Dendritic cell treated with granulocyte-macrophage colony-stimulating factor and Interleukin-4, amounts not matched to agents 40 ng/mL and 50 ng/mL, for 4 days (primary cell): ENCODE data around the gene KIF17.

Experiments used
- H3K27ac Mint-ChIP-seq: one replicate; pipeline ENCODE4 v1.8.0; 2022; ENCODE audit warnings: mild to moderate bottlenecking, mixed read lengths
- H3K27me3 Mint-ChIP-seq: one replicate; pipeline ENCODE4 v1.8.0; 2022; ENCODE audit warnings: mild to moderate bottlenecking, mixed read lengths
- H3K36me3 Mint-ChIP-seq: one replicate; pipeline ENCODE4 v1.8.0; 2022; ENCODE audit warnings: low read depth, mixed read lengths
- H3K4me1 Mint-ChIP-seq: one replicate; pipeline ENCODE4 v1.8.0; 2022; ENCODE audit warnings: low read depth, mixed read lengths
- H3K4me3 Mint-ChIP-seq: one replicate; pipeline ENCODE4 v1.8.0; 2022; ENCODE audit warnings: mild to moderate bottlenecking, moderate library complexity, mixed read lengths
- H3K9me3 Mint-ChIP-seq: one replicate; pipeline ENCODE4 v1.8.0; 2022; ENCODE audit warnings: mixed read lengths
- intact Hi-C: fragments of 100-400 bp; cut with micrococcal nuclease; formaldehyde crosslinking; loops from one replicate; pipeline ENCODE4 v1.15.0; 2022

KIF17 gene

GRCh38 chr1:20661207-20662109, 56.3 kb downstream of the KIF17 start, which contains the start of gene DDOST:
Gene DDOST (minus strand): TSS chr1:20661369. CDS start chr1:20661350, 19 bp downstream.
- Mint-ChIP-seq H3K4me3 (peak within 1 kb of the TSS; percentile 90), H3K36me3 (peaks cover 51% of the 10 kb centered on the region), H3K4me1 (peaks cover 36% of the 10 kb centered on the region), H3K27me3 (no peaks in the 10 kb centered on the region), H3K9me3 (peaks cover under 1% of the 10 kb centered on the region), H3K27ac (peak within 1 kb of the TSS; percentile 96)
- intact Hi-C loops = no loop called here

- Mint-ChIP-seq H3K4me3 (peak overlapping the region; percentile 90), H3K9me3 (no peaks in the 10 kb centered on the region), H3K36me3 (peaks cover 57% of the 10 kb centered on the region), H3K27me3 (no peaks in the 10 kb centered on the region), H3K4me1 (peaks cover 36% of the 10 kb centered on the region), H3K27ac (peak overlapping the region; percentile 96)
- intact Hi-C loops = no loop called here
Measured at GRCh38 chr1:20660847-20661206, 57.0 kb downstream of the KIF17 start.

- H3K27me3 Mint-ChIP-seq = no peaks in the 10 kb centered on the region
- intact Hi-C loops = no loop called here
- no peaks in the 10 kb centered on the region for H3K9me3 Mint-ChIP-seq
- peak overlapping the region; percentile 90 for H3K4me3 Mint-ChIP-seq
- peaks cover 62% of the 10 kb centered on the region for H3K36me3 Mint-ChIP-seq
- H3K27ac Mint-ChIP-seq = peak overlapping the region; percentile 96
- H3K4me1 Mint-ChIP-seq = peaks cover 36% of the 10 kb centered on the region
Measured at GRCh38 chr1:20660363-20660762, 57.4 kb downstream of the KIF17 start.

GRCh38 chr1:20658166-20658915, 59.5 kb downstream of the KIF17 start:
- H3K4me3 Mint-ChIP-seq = no peak overlapping the region
- peaks cover 82% of the 10 kb centered on the region for H3K36me3 Mint-ChIP-seq
- no peak overlapping the region for H3K27ac Mint-ChIP-seq

GRCh38 chr1:20657024-20657423, 60.8 kb downstream of the KIF17 start:
- H3K4me1 Mint-ChIP-seq = peaks cover 27% of the 10 kb centered on the region
- no peaks in the 10 kb centered on the region for H3K27me3 Mint-ChIP-seq
- no peak overlapping the region for H3K4me3 Mint-ChIP-seq
- no peaks in the 10 kb centered on the region for H3K9me3 Mint-ChIP-seq
- intact Hi-C loops = no loop called here
- H3K27ac Mint-ChIP-seq = no peak overlapping the region
- H3K36me3 Mint-ChIP-seq = peaks cover 95% of the 10 kb centered on the region

More at GRCh38 chr1:20658166-20658915, 59.5 kb downstream of the KIF17 start:
- no peaks in the 10 kb centered on the region for H3K27me3 Mint-ChIP-seq
- peaks cover 36% of the 10 kb centered on the region for H3K4me1 Mint-ChIP-seq
- no peaks in the 10 kb centered on the region for H3K9me3 Mint-ChIP-seq
- intact Hi-C loops = no loop called here

GRCh38 chr1:20654104-20654690, 63.6 kb downstream of the KIF17 start:
- intact Hi-C loops = no loop called here
- H3K9me3 Mint-ChIP-seq = no peaks in the 10 kb centered on the region
- H3K36me3 Mint-ChIP-seq = peaks cover 100% of the 10 kb centered on the region
- H3K4me1 Mint-ChIP-seq = peaks cover 10% of the 10 kb centered on the region
- H3K27ac Mint-ChIP-seq = no peak overlapping the region
- H3K27me3 Mint-ChIP-seq = no peaks in the 10 kb centered on the region
- no peak overlapping the region for H3K4me3 Mint-ChIP-seq

GRCh38 chr1:20652300-20652699, 65.5 kb downstream of the KIF17 start:
- no peak overlapping the region for H3K27ac Mint-ChIP-seq
- peaks cover 100% of the 10 kb centered on the region for H3K36me3 Mint-ChIP-seq
- no peaks in the 10 kb centered on the region for H3K9me3 Mint-ChIP-seq
- H3K4me1 Mint-ChIP-seq = peaks cover 6% of the 10 kb centered on the region
- no peak overlapping the region for H3K4me3 Mint-ChIP-seq
- no peaks in the 10 kb centered on the region for H3K27me3 Mint-ChIP-seq
- intact Hi-C loops = no loop called here

GRCh38 chr1:20648946-20649345, 68.9 kb downstream of the KIF17 start:
- no peaks in the 10 kb centered on the region for H3K27me3 Mint-ChIP-seq
- intact Hi-C loops = no loop called here
- peaks cover 6% of the 10 kb centered on the region for H3K4me1 Mint-ChIP-seq
- H3K9me3 Mint-ChIP-seq = no peaks in the 10 kb centered on the region
- H3K27ac Mint-ChIP-seq = no peak overlapping the region
- no peak overlapping the region for H3K4me3 Mint-ChIP-seq
- peaks cover 93% of the 10 kb centered on the region for H3K36me3 Mint-ChIP-seq

GRCh38 chr1:20648438-20648837, 69.4 kb downstream of the KIF17 start:
- intact Hi-C loops = no loop called here

GRCh38 chr1:20645414-20645813, 72.4 kb downstream of the KIF17 start:
- Mint-ChIP-seq H3K4me1 (peaks cover 7% of the 10 kb centered on the region), H3K9me3 (no peaks in the 10 kb centered on the region), H3K27ac (no peak overlapping the region), H3K4me3 (no peak overlapping the region), H3K36me3 (peaks cover 88% of the 10 kb centered on the region), H3K27me3 (no peaks in the 10 kb centered on the region)
- intact Hi-C loops = no loop called here

More at GRCh38 chr1:20648438-20648837, 69.4 kb downstream of the KIF17 start:
- Mint-ChIP-seq H3K27me3 (no peaks in the 10 kb centered on the region), H3K27ac (no peak overlapping the region), H3K4me1 (peaks cover 6% of the 10 kb centered on the region), H3K4me3 (no peak overlapping the region), H3K9me3 (no peaks in the 10 kb centered on the region), H3K36me3 (peaks cover 90% of the 10 kb centered on the region)

- H3K27ac Mint-ChIP-seq = no peak overlapping the region
Measured at GRCh38 chr1:20644416-20644815, 73.4 kb downstream of the KIF17 start.

GRCh38 chr1:20643080-20643479, 74.7 kb downstream of the KIF17 start:
- Mint-ChIP-seq H3K4me1 (peaks cover 11% of the 10 kb centered on the region), H3K4me3 (no peak overlapping the region), H3K9me3 (no peaks in the 10 kb centered on the region), H3K27me3 (no peaks in the 10 kb centered on the region), H3K36me3 (peaks cover 88% of the 10 kb centered on the region), H3K27ac (no peak overlapping the region)
- intact Hi-C loops = no loop called here

More at GRCh38 chr1:20644416-20644815, 73.4 kb downstream of the KIF17 start:
- no peaks in the 10 kb centered on the region for H3K27me3 Mint-ChIP-seq
- H3K4me3 Mint-ChIP-seq = no peak overlapping the region
- intact Hi-C loops = no loop called here
- peaks cover 88% of the 10 kb centered on the region for H3K36me3 Mint-ChIP-seq
- H3K9me3 Mint-ChIP-seq = no peaks in the 10 kb centered on the region
- peaks cover 11% of the 10 kb centered on the region for H3K4me1 Mint-ChIP-seq

- Mint-ChIP-seq H3K36me3 (peaks cover 87% of the 10 kb centered on the region), H3K4me1 (peaks cover 11% of the 10 kb centered on the region), H3K27ac (no peak overlapping the region), H3K27me3 (no peaks in the 10 kb centered on the region), H3K4me3 (no peak overlapping the region), H3K9me3 (no peaks in the 10 kb centered on the region)
- intact Hi-C loops = no loop called here
Measured at GRCh38 chr1:20641975-20642374, 75.8 kb downstream of the KIF17 start.

GRCh38 chr1:20640183-20640597, 77.6 kb downstream of the KIF17 start:
- Mint-ChIP-seq H3K27ac (no peak overlapping the region), H3K27me3 (no peaks in the 10 kb centered on the region), H3K4me1 (peaks cover 11% of the 10 kb centered on the region), H3K36me3 (peaks cover 84% of the 10 kb centered on the region), H3K9me3 (no peaks in the 10 kb centered on the region), H3K4me3 (no peak overlapping the region)
- intact Hi-C loops = loop anchor here (1.0 kb wide), 2 partner anchors 65 to 118 kb away; no protein-coding TSS in a partner anchor
